Measurements from ENCODE around the gene KRT16.
"Not testable (repeated sequence)": the region's sequence is repeated elsewhere in the genome, so short reads cannot be mapped to it uniquely, and the experiment has no call there.

KRT16 gene

DNA sequence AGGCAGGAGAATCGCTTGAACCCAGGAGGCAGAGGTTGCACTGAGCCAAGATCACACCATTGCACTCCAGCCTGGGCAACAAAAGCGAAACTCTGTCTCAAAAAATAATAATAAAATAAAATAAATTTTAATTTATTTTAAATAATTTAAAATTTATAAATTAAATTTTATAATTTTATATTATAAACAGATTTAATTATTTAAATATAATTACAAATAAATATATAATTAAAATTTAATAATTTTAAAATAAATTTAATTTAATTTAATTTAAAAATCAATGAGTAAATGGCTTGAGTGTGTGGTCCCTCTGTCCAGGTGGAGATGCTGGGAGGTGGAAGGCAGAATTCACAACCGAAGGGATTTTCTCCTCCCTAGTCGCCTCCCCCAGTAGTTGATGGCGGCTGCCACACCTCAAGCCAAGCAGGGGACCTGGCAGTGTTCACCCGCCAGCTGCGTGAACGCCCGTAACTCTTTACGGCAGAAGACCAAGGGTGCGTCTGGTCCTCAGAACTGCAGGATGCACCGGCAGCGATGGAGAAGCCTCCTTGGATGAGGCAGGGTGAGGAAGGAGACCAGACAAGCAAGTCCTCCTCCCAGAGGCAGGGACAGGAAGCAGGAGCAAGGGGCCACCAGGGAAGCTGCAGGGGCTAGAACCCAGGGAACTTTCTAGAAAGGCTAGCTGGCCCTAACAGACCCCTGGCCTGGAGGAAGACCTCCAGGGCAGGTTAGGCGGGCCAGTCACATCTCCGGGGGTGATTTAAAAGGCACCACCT, 34.7 kb upstream of the KRT16 start:
- DNase-seq = no peak

- no peak for DNase-seq
Measured at GRCh38 chr17:41642252-41643156, 29.9 kb upstream of the KRT16 start.

DNA sequence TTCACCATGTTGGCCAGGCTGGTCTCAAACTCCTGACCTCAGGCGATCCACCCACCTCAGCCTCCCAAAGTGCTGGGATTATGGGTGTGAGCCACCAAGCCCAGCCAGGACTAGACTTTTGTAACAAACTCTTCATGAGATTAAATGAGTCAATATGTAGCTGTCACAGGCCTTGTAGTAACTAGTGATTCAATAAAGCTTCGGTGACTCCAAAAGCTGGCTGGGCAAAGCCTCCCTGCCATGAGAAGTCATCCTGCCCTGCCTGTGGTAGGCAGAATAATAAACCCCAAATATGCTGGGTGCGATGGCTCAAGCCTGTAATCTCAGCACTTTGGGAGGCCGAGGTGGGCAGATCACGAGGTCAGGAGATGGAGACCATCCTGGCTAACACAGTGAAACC, 28.0 kb upstream of the KRT16 start:
- not testable (repeated sequence) for DNase-seq

DNA sequence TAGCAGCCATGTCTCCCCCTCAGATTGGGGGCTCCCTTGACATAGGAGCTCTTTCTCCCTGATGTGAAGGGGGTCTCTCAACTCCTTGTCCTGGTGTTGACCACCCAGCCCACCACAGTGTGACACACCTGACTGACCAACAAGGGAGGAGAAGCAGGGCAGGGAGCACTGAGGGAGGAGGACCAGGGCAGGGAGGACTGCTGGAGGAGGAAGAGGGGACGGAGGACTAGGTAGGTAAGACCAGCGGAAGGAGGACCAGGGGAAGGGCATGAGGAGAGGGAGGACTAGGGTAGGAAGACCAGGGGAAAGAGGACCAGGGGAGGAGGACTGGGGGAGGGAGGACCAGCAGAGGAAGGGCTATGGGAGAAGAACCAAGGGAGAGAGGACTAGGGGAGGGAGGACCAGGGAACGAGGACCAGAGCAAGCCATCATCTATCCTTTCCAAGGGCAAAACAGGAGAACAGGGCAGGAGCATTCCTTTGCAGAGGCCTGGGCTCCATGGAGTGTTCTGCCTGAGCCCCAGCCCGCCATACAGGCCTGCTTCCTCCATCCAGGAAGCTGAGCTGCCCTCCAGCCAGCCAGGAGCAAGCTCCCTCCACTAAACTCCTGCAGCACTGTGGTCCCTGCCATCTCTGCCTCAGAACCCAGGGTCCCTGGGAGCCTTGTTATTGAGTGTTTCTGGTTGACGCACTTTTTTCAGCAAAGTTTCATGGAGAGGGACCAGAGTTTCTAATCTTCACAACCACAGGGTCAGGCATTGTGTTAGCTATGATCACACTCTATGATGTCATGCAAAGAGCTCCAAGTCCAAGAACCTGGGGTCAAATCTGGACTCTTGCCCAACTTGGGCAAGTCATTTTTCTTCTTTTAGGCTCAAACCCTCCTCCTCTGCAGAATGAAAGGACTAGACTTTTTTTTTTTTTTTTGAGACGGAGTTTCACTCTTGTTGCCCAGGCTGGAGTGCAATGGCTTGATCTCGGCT, 27.2 kb upstream of the KRT16 start:
- DNase-seq = no peak

DNA sequence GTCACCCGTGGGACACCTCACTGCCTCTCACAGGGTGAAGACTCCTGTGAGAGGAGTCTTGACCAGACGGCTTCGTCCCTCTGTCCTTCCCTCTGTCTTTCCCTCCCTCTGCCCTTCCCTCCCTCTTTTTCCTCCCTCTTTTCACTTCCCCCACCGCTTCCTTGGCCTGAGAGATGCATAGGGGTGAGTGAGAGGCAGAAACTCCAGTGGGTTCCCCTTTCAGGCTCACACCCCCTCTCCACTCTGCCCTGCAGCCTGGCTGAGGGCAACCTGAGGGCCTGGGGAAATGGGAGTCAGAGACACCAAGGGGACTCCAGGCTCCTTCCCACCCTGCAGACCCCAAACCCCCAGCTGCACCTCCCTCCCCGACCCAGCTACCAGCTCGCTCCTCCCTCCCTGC, 26.4 kb upstream of the KRT16 start:
- no peak for DNase-seq

DNA sequence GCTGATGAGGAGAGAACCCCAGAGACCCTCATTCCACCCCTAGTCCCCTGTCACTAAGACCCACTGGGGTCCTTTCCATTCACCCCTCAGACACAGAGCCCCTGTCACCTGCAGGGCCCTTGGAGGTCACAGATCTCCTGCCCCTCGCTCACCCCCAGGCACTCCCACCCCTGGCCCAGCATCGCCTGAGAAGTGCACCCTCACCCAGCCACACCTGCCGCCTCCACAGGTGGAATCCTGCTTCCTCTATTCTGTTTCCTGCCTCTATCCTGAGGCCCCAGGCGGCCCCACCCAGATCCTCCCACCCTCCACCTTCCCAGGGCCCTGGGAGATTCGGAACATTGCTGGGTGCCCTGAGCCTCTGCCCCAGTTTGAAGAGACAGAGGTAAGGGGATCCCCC, 25.6 kb upstream of the KRT16 start:
- DNase-seq = no peak

DNA sequence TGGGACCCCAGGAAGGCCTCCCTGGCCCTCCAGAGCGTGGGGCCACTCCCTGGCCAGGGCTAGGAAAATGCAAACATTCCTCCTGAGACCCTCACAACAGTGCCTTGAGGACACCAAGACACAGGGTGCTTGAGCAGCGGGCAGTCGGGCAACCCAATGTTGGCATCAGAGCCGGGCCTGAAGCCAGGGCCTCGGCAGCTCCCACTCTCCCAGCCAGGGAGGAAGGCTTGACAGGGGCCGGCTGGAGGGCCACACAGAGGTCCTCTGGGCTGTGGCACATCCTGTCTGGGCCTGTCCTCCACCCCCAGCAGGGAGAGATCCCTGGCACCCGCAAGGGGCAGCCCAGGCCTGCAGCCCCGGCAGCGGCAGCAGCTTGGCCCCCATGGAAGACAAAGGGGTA, 24.1 kb upstream of the KRT16 start:
- no peak for DNase-seq

GRCh38 chr17:41635121-41636097, 22.8 kb upstream of the KRT16 start:
- DNase-seq = no peak

DNA sequence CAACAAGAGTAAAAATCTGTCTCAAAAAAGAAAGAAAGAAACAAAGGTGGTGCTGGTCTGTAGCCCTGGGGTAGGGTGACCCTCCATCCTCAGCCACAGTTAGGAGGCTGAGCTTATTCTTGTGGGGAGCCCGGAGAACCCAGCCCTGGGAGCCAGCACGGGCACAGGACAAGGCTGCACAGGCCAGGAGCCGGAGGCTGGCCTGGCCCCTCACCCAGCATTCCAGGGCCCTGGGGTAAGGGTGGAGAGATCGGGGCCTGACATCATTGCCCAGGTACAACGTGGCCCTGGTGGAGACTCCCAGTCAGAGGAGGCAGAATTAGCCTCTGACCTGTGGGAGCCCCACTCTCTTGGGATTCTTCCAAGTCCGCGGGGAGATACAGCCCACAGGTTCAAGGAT, 22.1 kb upstream of the KRT16 start:
- DNase-seq = no peak

DNA sequence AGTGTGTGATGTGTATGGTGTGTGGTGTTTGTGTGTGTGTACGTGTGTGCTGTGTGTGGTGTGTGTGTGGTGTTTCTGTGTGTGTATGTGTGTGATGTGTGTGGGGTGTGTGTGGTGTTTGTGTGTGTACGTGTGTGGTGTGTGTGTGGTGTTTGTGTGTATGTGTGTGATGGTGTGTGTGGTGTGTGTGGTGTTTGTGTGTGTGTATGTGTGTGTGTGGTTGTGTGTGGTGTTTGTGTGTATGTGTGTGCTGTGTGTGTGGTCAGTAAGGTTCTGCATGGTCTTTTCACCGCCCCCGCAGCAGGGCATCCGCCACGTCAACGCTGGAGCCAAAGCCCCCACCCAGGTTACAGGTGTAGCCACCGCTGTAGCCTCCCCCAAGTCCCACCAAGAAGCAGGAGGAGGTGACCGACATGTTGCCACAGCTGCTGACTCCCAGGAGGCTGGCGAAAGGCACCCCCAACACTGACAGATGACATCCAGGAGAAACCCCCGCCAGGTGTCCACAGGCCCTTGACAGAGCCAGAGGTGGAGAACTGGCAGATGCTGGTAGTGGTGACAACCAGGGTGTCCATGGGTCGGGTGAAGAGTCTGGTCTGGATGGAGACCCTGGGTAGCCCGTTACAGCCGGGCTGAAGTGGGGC, 21.1 kb upstream of the KRT16 start:
- DNase-seq = no peak

DNA sequence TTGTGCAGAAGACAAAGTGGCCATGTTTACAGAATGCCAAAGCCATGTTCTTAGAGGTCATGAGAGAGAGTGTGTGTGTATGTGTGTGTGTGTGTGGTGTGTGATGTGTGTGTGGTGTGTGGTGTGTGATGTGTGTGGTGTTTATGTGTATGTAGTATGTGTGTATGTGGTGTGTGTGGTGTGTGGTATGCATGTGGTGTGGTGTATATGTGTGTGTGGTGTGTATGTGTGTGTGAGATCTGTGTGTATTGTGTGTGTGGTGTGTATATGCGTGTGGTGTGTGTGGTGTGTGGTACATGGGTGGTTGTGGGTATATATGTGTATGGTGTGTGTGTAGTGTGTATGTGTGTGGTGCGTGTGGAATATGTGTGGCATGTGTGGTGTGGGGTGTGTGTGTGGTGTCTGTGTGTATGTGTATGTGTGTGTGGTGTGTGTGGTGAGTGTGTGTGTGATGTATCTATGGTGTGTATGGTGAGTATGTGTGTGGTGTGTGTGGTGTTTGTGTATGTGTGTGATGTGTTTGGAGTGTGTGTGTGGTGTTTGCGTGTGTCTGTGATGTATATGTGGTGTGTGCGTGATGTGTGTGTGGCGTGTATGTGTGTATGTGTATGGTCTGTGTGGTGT, 20.0 kb upstream of the KRT16 start:
- no peak for DNase-seq

DNA sequence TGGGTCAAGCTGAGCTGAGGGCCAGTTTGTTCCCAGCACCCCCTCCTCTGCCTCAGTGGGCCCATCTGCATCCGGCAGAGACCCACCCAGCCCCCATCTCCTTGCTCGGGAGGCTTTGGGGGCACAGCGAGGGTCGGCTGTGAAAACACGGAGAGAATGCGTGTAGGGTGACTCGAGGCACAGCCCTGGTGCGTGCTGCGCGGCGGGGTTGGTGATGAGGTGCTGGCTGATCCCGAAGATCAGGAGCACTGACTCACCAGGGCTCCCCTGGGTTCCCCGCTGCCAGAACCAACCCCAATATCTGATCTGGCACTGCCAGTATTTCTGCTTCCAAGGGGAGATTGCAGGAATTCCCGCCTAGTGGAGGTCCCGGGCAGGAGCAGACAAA, 19.3 kb upstream of the KRT16 start:
- no peak for DNase-seq

GRCh38 chr17:41631025-41631897, 18.7 kb upstream of the KRT16 start:
- DNase-seq = no peak

GRCh38 chr17:41629826-41630670, 17.5 kb upstream of the KRT16 start:
- DNase-seq = no peak

DNA sequence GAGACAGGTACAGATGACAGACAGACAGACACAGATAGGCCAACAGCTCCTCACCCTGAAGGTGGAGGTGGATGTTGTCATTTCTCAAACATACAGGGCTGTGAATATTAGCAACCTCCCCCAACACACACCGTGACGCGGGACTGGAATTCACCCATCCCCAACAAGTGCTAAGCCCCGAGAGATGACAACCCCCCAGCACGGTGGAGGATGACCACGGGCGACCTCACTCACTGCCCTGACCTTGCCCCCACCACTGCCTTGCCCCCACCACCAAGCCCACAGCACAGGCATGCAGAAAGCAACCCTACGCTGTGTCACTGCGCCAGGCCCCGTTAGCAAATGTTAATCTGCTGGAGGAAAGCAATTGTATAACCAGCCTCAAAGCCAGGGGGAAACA, 16.7 kb upstream of the KRT16 start:
- no peak for DNase-seq

DNA sequence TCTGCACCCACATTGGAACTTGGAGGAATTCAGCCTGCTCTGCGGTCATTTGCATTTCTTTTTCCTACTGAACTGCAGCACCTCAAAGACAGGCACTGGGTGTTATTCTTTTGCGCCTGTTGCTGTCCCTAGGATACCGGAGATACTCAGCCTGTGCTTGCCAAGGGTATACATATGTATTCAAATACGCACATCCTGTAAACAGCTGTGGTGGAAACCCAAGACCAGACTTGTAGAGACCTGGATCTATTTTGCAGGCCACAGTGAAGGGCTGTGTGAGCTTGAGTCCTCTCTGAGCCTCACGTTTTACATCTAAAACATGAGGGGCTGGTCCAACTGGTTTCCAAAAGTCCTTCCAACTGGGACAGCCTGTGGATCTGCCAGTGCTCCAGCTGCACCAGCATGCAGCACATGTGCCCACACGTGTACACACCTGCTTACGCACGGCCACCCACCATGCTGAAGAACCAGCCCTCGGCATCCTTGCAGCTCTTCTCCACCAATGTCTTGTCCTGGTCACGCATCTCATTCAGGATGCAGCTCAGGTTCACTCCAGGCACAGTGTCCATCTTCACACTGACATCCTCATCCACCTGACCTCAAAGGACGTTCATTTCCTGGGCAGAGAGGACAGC, 16.2 kb upstream of the KRT16 start:
- not testable (repeated sequence) for DNase-seq

DNA sequence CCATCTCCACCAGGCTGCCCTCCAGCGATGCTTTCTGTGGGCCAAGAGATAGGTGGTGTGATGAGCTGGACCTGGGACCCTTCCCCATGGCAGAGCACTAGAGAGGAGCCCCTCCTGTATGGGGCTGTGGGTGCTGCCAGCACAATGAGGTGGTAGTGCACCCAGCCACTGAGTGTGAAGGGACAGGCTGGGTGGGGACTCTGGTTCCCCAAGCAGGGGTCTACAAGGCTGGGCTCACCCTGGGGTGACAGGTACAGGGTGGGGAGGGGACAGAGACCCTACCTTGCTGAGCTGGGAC, 15.5 kb upstream of the KRT16 start:
- not testable (repeated sequence) for DNase-seq

DNA sequence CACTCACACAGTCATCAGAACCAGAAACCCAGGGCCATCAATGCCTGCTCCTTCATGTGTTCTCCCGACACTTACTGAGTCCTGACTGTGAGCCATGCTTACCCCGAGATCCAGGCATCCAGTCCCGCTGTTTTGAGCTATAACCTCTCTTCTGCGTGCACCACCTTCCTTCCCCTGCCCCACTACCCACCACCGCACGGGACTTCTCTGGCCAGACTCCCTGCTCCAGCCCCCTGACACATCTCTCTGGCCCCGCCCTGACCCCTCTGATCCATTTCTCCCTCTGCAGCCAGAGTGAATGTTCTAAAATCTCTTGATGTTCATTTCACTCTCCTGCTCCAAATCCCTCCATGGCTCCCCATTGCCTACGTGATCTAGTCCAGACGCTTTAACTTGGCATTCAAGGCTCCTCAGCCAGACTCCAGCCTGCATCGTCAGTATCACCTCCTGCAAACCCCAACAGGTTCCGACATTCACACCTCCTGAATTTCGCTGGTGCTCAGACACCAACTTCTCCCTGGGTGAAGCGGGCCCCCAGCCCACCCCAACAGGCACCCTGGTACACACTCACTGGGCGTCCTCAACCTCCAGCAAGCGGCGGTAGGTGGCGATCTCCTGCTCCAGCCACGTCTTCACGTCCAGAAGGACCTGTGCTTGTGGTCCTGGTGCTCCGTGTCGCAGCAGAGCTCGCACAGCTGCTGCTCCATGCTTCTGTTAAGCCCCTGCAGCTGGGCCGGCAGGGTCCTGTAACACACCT, 14.9 kb upstream of the KRT16 start:
- DNase-seq = no peak
